Endothelial cell of umbilical vein (primary cell): ENCODE results near the gene B3GALT5. TPM values are rescaled to one million over a fixed set of nuclear protein-coding genes. Genes with fewer than 3 reads are reported as not detected.

ENCODE experiments used
- BruUV-seq: library from RNA; stranded (reverse); fragments of 400-500 nt; replicated peaks from 2 replicates; lab custom pipeline; 2021; lab: Mats Ljungman, UMichigan
- CTCF ChIA-PET: fragments of 300-600, 350-600 bp; sonication (Branson Sonifier 250); formaldehyde crosslinking; loops from one replicate; lab custom pipeline; 2021; ENCODE audit warnings: antibody characterized with exemption, inconsistent platforms; lab: Charles Lee
- POLR2A ChIA-PET: fragments of 300-600, 350-600 bp; sonication (Branson Sonifier 250); formaldehyde crosslinking; loops from one replicate; lab custom pipeline; 2021; ENCODE audit warnings: antibody characterized with exemption, inconsistent platforms; lab: Charles Lee
- DNase-seq: peaks from one replicate; pipeline ENCODE4 v3.0.0-alpha.2; 2011; ENCODE audit warnings: low read depth, low spot score
- FAIRE-seq: peaks from 2 replicates; lab custom pipeline; 2011; peaks lifted over from hg19 to GRCh38; lab: Jason Lieb, UNC
- H2AFZ ChIP-seq: 2 replicates; pipeline ENCODE4 v1.6.0; 2012; ENCODE audit warnings: low read depth, low read length, control low read depth, inconsistent platforms
- H3K27ac ChIP-seq: 2 replicates; pipeline ENCODE4 v1.5.1; 2011; ENCODE audit warnings: low read depth, mild to moderate bottlenecking, control low read depth, low read length, moderate library complexity; ENCODE audit not compliant: insufficient read depth
- H3K27me3 ChIP-seq, 2 experiments: 2 replicates each; pipeline versions ENCODE4 v1.6.0 to v1.6.1; 2011; ENCODE audit warnings: low read length in 2 of 2, mixed read lengths in 1 of 2; ENCODE audit not compliant: control insufficient read depth in 2 of 2, insufficient read depth in 2 of 2
- H3K36me3 ChIP-seq, 2 experiments: 2 replicates in 1 of 2; 3 replicates in 1 of 2; pipeline ENCODE4 v1.5.1; 2011; ENCODE audit warnings: low read length in 2 of 2, mild to moderate bottlenecking in 1 of 2, moderate library complexity in 1 of 2; ENCODE audit not compliant: control insufficient read depth in 2 of 2, insufficient read depth in 2 of 2; ENCODE audit errors: extremely low read depth in 1 of 2
- H3K4me1 ChIP-seq: 3 replicates; pipeline ENCODE4 v1.5.1; 2011; ENCODE audit warnings: mild to moderate bottlenecking, low read length; ENCODE audit not compliant: control insufficient read depth, insufficient read depth; ENCODE audit errors: extremely low read depth
- H3K4me2 ChIP-seq: 2 replicates; pipeline ENCODE4 v1.6.1; 2011; ENCODE audit warnings: low read length, control low read depth, mixed read lengths; ENCODE audit not compliant: insufficient read depth
- H3K4me3 ChIP-seq, 3 experiments: fragments of 200-600 bp in 1 of 3; sonication (generic), shearing (Covaris generic) in 1 of 3; replicated peaks in 1 of 3; 2 replicates each; pipeline ENCODE4 v1.5.1; 2011 to 2016; ENCODE audit warnings: control low read depth in 3 of 3, low read length in 3 of 3, mild to moderate bottlenecking in 2 of 3, inconsistent platforms in 1 of 3, low read depth in 1 of 3, moderate library complexity in 1 of 3; ENCODE audit not compliant: insufficient read depth in 1 of 3
- H3K79me2 ChIP-seq: 2 replicates; pipeline ENCODE4 v1.6.0; 2012; ENCODE audit warnings: low read length, inconsistent platforms; ENCODE audit not compliant: control insufficient read depth, insufficient read depth
- H3K9ac ChIP-seq: replicated peaks from 2 replicates; pipeline ENCODE3; 2011; ENCODE audit warnings: low read length, control low read depth; ENCODE audit not compliant: insufficient read depth; ENCODE audit errors: extremely low read depth
- H3K9me1 ChIP-seq: replicated peaks from 3 replicates; pipeline ENCODE4 v1.6.0; 2011; ENCODE audit warnings: mild to moderate bottlenecking, low read length; ENCODE audit not compliant: control insufficient read depth, insufficient read depth; ENCODE audit errors: extremely low read depth
- H3K9me3 ChIP-seq: replicated peaks from 2 replicates; pipeline ENCODE4 v1.5.1; 2012; ENCODE audit warnings: low read length, inconsistent platforms; ENCODE audit not compliant: control insufficient read depth, insufficient read depth
- H4K20me1 ChIP-seq: replicated peaks from 2 replicates; pipeline ENCODE3; 2011; ENCODE audit warnings: mild to moderate bottlenecking, low read length; ENCODE audit not compliant: control insufficient read depth, insufficient read depth; ENCODE audit errors: extremely low read depth
- CTCF ChIP-seq, 2 donors: IDR thresholded peaks; 1 replicate in 1 of 2; 2 replicates in 1 of 2; pipeline ENCODE4 v1.5.1; 2011; ENCODE audit warnings: low read length in 2 of 2, mild to moderate bottlenecking in 2 of 2, moderate library complexity in 2 of 2, control low read depth in 1 of 2, inconsistent platforms in 1 of 2, low read depth in 1 of 2; ENCODE audit not compliant: insufficient read depth in 1 of 2; ENCODE audit errors: extremely low read depth in 1 of 2
- EZH2 ChIP-seq: IDR thresholded peaks from 2 replicates; pipeline ENCODE4 v1.6.1; 2012; ENCODE audit warnings: borderline replicate concordance, low read depth, mild to moderate bottlenecking, moderate library complexity, low read length, inconsistent platforms; ENCODE audit not compliant: severe bottlenecking
- FOS ChIP-seq: IDR thresholded peaks from 2 replicates; pipeline ENCODE4 v1.6.1; 2011; ENCODE audit warnings: mild to moderate bottlenecking, low read length, moderate library complexity, borderline replicate concordance; ENCODE audit not compliant: insufficient read depth
- GATA2 ChIP-seq: IDR thresholded peaks from 2 replicates; pipeline ENCODE4 v1.7.0; 2011; ENCODE audit warnings: low read depth, mild to moderate bottlenecking, moderate library complexity, mixed read lengths, low read length; ENCODE audit not compliant: insufficient read length, insufficient read depth
- JUN ChIP-seq: IDR thresholded peaks from 2 replicates; pipeline ENCODE4 v1.6.1; 2011; ENCODE audit warnings: borderline replicate concordance, low read depth; ENCODE audit not compliant: insufficient read length, insufficient read depth
- MAX ChIP-seq: IDR thresholded peaks from 2 replicates; pipeline ENCODE4 v1.6.1; 2011; ENCODE audit not compliant: insufficient read depth, insufficient read length
- MYC ChIP-seq: IDR thresholded peaks from one replicate; pipeline ENCODE4 v1.6.1; 2011; ENCODE audit warnings: mild to moderate bottlenecking, low read depth, low read length
- POLR2A ChIP-seq: IDR thresholded peaks from 2 replicates; pipeline ENCODE4 v1.6.1; 2012; ENCODE audit warnings: low read depth, mild to moderate bottlenecking, control low read depth, low read length
- POLR2AphosphoS5 ChIP-seq: IDR thresholded peaks from 2 replicates; pipeline ENCODE4 v1.6.1; 2012; ENCODE audit warnings: low read depth, mild to moderate bottlenecking, control low read depth, low read length, moderate library complexity; ENCODE audit not compliant: insufficient read depth
- dilution Hi-C: fragments of 300-500 bp; cut with MboI; formaldehyde crosslinking; loops from one replicate; pipeline ENCODE4 v1.15.0; 2019; ENCODE audit warnings: low sequenced_read_pairs; ENCODE audit not compliant: extremely low pct_ligation_motif_present
- intact Hi-C: fragments of 100-400 bp; cut with micrococcal nuclease; formaldehyde crosslinking; loops from one replicate; pipeline ENCODE4 v1.10.0; 2022
- polyA plus RNA-seq, 4 experiments: library from polyadenylated mRNA; depleted of rRNA in 3 of 4; stranded (reverse) in 3 of 4; unstranded in 1 of 4; fragments of >200 nt; gene quantifications; 2 replicates each; pipeline versions ENCODE4 v1.2.1 to v1.2.3, GENCODE V29; 2011 to 2012; ENCODE audit warnings: missing spikeins in 1 of 4
- total RNA-seq: library from RNA; stranded (reverse); gene quantifications from 2 replicates; pipeline ENCODE4 v1.2.3, GENCODE V29; 2021

The B3GALT5 gene
- total and polyA plus RNA-seq, 2 donors (not counting 3 experiments of a cell fraction or from before 2014, with no cell fraction given), result 0.04 TPM; not detected in 1

GRCh38 chr21:39580744-39581143 is 32.0 kb upstream of the B3GALT5 start:
- H3K4me1 ChIP-seq, result no peaks in the 10 kb centered on the region
- no peak overlapping the region for H3K27ac ChIP-seq
- H3K79me2 ChIP-seq, result no peaks in the 10 kb centered on the region
- intact Hi-C loops (no loop called here), dilution Hi-C loops (no loop called here)
- H3K27me3 ChIP-seq, result no peaks in the 10 kb centered on the region
- FAIRE-seq, result no peak
- no peak overlapping the region for H3K4me3 ChIP-seq
- H3K9ac ChIP-seq, result no peak overlapping the region
- no peaks in the 10 kb centered on the region for H3K9me3 ChIP-seq
- no peaks in the 10 kb centered on the region for H3K9me1 ChIP-seq
- no peaks in the 10 kb centered on the region for H3K36me3 ChIP-seq
- DNase-seq, result no peak
- TF ChIP-seq EZH2, result no peak
- no peak for TF ChIP-seq MAX
- TF ChIP-seq POLR2A, result no peak
- TF ChIP-seq FOS, result no peak
- TF ChIP-seq MYC, result no peak
- no peak for TF ChIP-seq CTCF (IDR thresholded peaks at IDR 0.05; ENCODE audit: extremely low read depth in 1 of 2, insufficient read depth in 1 of 2, low read depth in 1 of 2, low read length in 2 of 2)
- TF ChIP-seq JUN, result no peak
- no peak for TF ChIP-seq POLR2AphosphoS5
- no peak for TF ChIP-seq GATA2
- BruUV-seq, result no TSS peak
- ChIA-PET POLR2A (no interaction called here), CTCF (no interaction called here)
- H3K4me2 ChIP-seq, result no peak overlapping the region
- no peaks in the 10 kb centered on the region for H4K20me1 ChIP-seq
- H2AFZ ChIP-seq, result no peak overlapping the region
